ENCODE measurements around the gene RPP25. TPM values are rescaled to one million over a fixed set of nuclear protein-coding genes. Genes with fewer than 3 reads are reported as not detected.

RPP25 gene
- total RNA-seq, 1 experiment from 2014 or later: 31.3 TPM

DNA sequence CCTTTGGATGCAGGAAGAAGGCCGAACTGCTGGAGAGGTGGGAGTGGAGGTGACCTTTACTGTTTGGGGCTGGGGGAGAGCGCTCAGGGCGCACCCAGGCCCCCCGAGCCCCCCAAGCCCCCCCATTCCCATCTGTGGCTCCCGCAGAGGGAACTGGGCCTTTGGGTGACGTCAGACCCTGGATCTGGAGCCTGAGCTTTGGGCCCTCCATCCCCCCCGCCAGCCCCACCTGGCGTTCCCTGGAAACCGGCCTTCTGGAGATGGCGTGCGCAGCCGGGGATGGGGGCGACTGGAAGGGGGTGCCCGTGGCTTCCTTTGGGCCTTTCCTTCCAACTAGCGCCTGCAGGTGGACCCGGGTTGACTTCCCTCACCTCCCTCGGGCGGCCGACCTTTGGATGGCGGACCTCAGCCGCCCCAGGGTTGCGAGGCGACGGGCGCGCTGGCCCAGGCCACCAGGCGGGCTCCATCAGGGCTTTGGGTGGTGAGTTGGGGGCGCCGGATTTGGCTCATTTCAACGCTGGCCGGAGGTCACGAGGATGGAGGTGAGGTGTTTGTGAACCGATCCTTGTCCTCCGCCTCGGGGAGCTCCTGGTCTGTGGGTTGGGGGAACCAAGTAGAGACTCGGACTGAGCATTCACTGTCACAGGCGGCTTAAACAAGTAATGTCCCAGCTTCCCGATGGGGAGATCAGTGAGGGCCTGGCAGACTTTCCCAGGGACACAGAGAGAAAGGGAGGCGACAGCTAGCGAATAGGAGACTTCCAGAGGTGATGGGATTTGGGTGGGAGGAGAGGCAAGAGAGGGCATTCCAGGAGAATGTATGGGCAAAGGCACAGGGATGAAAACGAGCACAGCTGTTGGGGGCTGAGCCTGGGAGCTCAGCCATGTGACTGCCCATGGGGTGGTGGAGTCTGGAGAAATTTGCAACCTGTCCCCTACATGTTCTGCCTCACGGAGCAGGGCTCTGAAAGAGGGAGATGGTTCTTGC is 39.5 kb upstream of the RPP25 start (continued):
- TF ChIP-seq, protein P1, sequence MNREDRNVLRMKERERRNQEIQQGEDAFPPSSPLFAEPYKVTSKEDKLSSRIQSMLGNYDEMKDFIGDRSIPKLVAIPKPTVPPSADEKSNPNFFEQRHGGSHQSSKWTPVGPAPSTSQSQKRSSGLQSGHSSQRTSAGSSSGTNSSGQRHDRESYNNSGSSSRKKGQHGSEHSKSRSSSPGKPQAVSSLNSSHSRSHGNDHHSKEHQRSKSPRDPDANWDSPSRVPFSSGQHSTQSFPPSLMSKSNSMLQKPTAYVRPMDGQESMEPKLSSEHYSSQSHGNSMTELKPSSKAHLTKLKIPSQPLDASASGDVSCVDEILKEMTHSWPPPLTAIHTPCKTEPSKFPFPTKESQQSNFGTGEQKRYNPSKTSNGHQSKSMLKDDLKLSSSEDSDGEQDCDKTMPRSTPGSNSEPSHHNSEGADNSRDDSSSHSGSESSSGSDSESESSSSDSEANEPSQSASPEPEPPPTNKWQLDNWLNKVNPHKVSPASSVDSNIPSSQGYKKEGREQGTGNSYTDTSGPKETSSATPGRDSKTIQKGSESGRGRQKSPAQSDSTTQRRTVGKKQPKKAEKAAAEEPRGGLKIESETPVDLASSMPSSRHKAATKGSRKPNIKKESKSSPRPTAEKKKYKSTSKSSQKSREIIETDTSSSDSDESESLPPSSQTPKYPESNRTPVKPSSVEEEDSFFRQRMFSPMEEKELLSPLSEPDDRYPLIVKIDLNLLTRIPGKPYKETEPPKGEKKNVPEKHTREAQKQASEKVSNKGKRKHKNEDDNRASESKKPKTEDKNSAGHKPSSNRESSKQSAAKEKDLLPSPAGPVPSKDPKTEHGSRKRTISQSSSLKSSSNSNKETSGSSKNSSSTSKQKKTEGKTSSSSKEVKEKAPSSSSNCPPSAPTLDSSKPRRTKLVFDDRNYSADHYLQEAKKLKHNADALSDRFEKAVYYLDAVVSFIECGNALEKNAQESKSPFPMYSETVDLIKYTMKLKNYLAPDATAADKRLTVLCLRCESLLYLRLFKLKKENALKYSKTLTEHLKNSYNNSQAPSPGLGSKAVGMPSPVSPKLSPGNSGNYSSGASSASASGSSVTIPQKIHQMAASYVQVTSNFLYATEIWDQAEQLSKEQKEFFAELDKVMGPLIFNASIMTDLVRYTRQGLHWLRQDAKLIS (CRISPR knock-in tag; IDR thresholded peaks at IDR 0.05; ENCODE audit: borderline replicate concordance): no peak
- TF ChIP-seq ZNF671 (CRISPR knock-in tag; IDR thresholded peaks at IDR 0.05) (no peak), PREB (CRISPR knock-in tag; IDR thresholded peaks at IDR 0.05; ENCODE audit: borderline replicate concordance) (no peak), ZNF423 (CRISPR knock-in tag; IDR thresholded peaks at IDR 0.05) (no peak), FOXP1 (CRISPR knock-in tag; IDR thresholded peaks at IDR 0.05; ENCODE audit: borderline replicate concordance) (no peak), ZNF396 (CRISPR knock-in tag; IDR thresholded peaks at IDR 0.05; ENCODE audit: borderline replicate concordance) (no peak)
- TF ChIP-seq, protein P2, sequence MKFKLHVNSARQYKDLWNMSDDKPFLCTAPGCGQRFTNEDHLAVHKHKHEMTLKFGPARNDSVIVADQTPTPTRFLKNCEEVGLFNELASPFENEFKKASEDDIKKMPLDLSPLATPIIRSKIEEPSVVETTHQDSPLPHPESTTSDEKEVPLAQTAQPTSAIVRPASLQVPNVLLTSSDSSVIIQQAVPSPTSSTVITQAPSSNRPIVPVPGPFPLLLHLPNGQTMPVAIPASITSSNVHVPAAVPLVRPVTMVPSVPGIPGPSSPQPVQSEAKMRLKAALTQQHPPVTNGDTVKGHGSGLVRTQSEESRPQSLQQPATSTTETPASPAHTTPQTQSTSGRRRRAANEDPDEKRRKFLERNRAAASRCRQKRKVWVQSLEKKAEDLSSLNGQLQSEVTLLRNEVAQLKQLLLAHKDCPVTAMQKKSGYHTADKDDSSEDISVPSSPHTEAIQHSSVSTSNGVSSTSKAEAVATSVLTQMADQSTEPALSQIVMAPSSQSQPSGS (CRISPR knock-in tag; IDR thresholded peaks at IDR 0.05; ENCODE audit: borderline replicate concordance, low read depth): no peak

GRCh38 chr15:74995182-74995778 is 38.7 kb upstream of the RPP25 start, which contains the start of gene SCAMP5:
Gene SCAMP5, plus strand, starts transcription at chr15:74995563. Its CDS starts 16,277 bp downstream, at chr15:75011840.
- Mint-ChIP-seq H3K9me3 (no peaks in the 10 kb centered on the region), H3K4me3 (peak within 1 kb of the TSS; percentile 79), H3K27me3 (ENCODE audit: low read depth) (peaks cover 22% of the 10 kb centered on the region), H3K36me3 (peaks cover 14% of the 10 kb centered on the region), H3K27ac (no peak within 1 kb of the TSS), H3K4me1 (peaks cover 20% of the 10 kb centered on the region)
- ATAC-seq (peak; percentile 88), DNase-seq (ENCODE audit: low spot score) (peak; percentile 99)
- POLR2A ChIA-PET: interaction anchor here (0.7 to 1.4 kb wide), 8 partner anchors 21 to 206 kb away, joined by 3 to 14 read pairs (median 4); partner anchors contain the start of genes PPCDC and RPP25
- CTCF ChIA-PET: interaction anchor here (0.6 to 2.7 kb wide), 23 partner anchors 12 to 373 kb away, joined by 3 to 17 read pairs (median 4); partner anchors contain the start of genes C15orf39, CSK, PPCDC and RPP25
- TF ChIP-seq NFYB (CRISPR knock-in tag; conservative IDR thresholded peaks at IDR 0.05; ENCODE audit: low read depth) (peak; percentile 38; the same call in 1 of the 2 replicates), ETV6 (CRISPR knock-in tag; IDR thresholded peaks at IDR 0.05) (no peak), TEAD1 (CRISPR knock-in tag; IDR thresholded peaks at IDR 0.05) (peak; percentile 94), TP53 (CRISPR knock-in tag; IDR thresholded peaks at IDR 0.05) (peak; percentile 84; the same call in 1 of the 2 replicates), ZNF281 (CRISPR knock-in tag; IDR thresholded peaks at IDR 0.05) (0 out of 2 replicates have a peak, but pooled peaks have one; percentile 68), ZNF263 (CRISPR knock-in tag; IDR thresholded peaks at IDR 0.05; ENCODE audit: low read depth) (no peak), MYBL2 (CRISPR knock-in tag; IDR thresholded peaks at IDR 0.05) (peak; percentile 32; the same call in 1 of the 2 replicates), ZNF423 (CRISPR knock-in tag; IDR thresholded peaks at IDR 0.05) (no peak), SMAD4 (CRISPR knock-in tag; IDR thresholded peaks at IDR 0.05) (no peak), RORB (CRISPR knock-in tag; IDR thresholded peaks at IDR 0.05) (no peak), FOXJ3 (CRISPR knock-in tag; IDR thresholded peaks at IDR 0.05; ENCODE audit: borderline replicate concordance) (no peak), ERG (CRISPR knock-in tag; IDR thresholded peaks at IDR 0.05) (no peak)
- TF ChIP-seq, protein P1 (CRISPR knock-in tag; IDR thresholded peaks at IDR 0.05; ENCODE audit: borderline replicate concordance): peak; percentile 29; the same call in 1 of the 2 replicates

All from WTC11 (cell line).